Endothelial cell of hepatic sinusoid (primary cell): Measurements from ENCODE around the gene TLR1.
"Not testable (repeated sequence)": the region's sequence is repeated elsewhere in the genome, so short reads cannot be mapped to it uniquely, and the experiment has no call there.

Source experiments
- in situ Hi-C: cut with HindIII; loops from 2 replicates; pipeline ENCODE4 v1.10.0; 2017; ENCODE audit warnings: low sequenced_read_pairs

Gene TLR1

GRCh38 chr4:38804654-38805295 lies at the start of gene TLR1:
TSS of gene TLR1 (minus strand) at chr4:38804791. CDS start at chr4:38798831, 5,960 bp downstream.
- in situ Hi-C loops: no loop called here

- in situ Hi-C loops: no loop called here
These were observed 41.4 kb upstream of the TLR1 start for GRCh38 chr4:38846015-38846414.

- in situ Hi-C loops: no loop called here
These were observed 38.4 kb upstream of the TLR1 start for GRCh38 chr4:38842994-38843393.

GRCh38 chr4:38837849-38838248 lies 33.3 kb upstream of the TLR1 start:
- in situ Hi-C loops: no loop called here

- in situ Hi-C loops: no loop called here
These were observed 32.7 kb upstream of the TLR1 start for GRCh38 chr4:38837334-38837733.

- in situ Hi-C loops: no loop called here
These were observed 30.0 kb upstream of the TLR1 start for GRCh38 chr4:38834570-38834969.

GRCh38 chr4:38832624-38833528 lies 28.3 kb upstream of the TLR1 start:
- in situ Hi-C loops: no loop called here

GRCh38 chr4:38832206-38832605 lies 27.6 kb upstream of the TLR1 start:
- in situ Hi-C loops: no loop called here

- in situ Hi-C loops: no loop called here
These were observed 27.1 kb upstream of the TLR1 start for GRCh38 chr4:38831653-38832052.

GRCh38 chr4:38829237-38829636 lies 24.6 kb upstream of the TLR1 start:
- in situ Hi-C loops: no loop called here

- in situ Hi-C loops: no loop called here
These were observed 19.2 kb upstream of the TLR1 start for GRCh38 chr4:38823766-38824165.

- in situ Hi-C loops: no loop called here
These were observed 18.2 kb upstream of the TLR1 start for GRCh38 chr4:38822748-38823303.

GRCh38 chr4:38821739-38822138 lies 17.1 kb upstream of the TLR1 start:
- in situ Hi-C loops: no loop called here

GRCh38 chr4:38820329-38821061 lies 15.9 kb upstream of the TLR1 start:
- in situ Hi-C loops: no loop called here

GRCh38 chr4:38819569-38819968 lies 15.0 kb upstream of the TLR1 start:
- in situ Hi-C loops: no loop called here

GRCh38 chr4:38818441-38818976 lies 13.9 kb upstream of the TLR1 start:
- in situ Hi-C loops: no loop called here

GRCh38 chr4:38815885-38816782 lies 11.5 kb upstream of the TLR1 start:
- in situ Hi-C loops: no loop called here

- in situ Hi-C loops: no loop called here
These were observed 9.8 kb upstream of the TLR1 start for GRCh38 chr4:38814386-38814785.

- in situ Hi-C loops: no loop called here
These were observed 6.7 kb upstream of the TLR1 start for GRCh38 chr4:38811297-38811696.

- in situ Hi-C loops: not testable (repeated sequence)
These were observed 2.9 kb upstream of the TLR1 start for GRCh38 chr4:38807462-38807861.
